HPDE6-E6E7 (cell line): ENCODE results near the gene STX16.

Source experiments
- DNase-seq: peaks from one replicate; pipeline ENCODE4 v3.0.0; 2011; ENCODE audit warnings: missing footprints; ENCODE audit errors: extremely low spot score

Gene STX16, protein sequence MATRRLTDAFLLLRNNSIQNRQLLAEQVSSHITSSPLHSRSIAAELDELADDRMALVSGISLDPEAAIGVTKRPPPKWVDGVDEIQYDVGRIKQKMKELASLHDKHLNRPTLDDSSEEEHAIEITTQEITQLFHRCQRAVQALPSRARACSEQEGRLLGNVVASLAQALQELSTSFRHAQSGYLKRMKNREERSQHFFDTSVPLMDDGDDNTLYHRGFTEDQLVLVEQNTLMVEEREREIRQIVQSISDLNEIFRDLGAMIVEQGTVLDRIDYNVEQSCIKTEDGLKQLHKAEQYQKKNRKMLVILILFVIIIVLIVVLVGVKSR

DNA sequence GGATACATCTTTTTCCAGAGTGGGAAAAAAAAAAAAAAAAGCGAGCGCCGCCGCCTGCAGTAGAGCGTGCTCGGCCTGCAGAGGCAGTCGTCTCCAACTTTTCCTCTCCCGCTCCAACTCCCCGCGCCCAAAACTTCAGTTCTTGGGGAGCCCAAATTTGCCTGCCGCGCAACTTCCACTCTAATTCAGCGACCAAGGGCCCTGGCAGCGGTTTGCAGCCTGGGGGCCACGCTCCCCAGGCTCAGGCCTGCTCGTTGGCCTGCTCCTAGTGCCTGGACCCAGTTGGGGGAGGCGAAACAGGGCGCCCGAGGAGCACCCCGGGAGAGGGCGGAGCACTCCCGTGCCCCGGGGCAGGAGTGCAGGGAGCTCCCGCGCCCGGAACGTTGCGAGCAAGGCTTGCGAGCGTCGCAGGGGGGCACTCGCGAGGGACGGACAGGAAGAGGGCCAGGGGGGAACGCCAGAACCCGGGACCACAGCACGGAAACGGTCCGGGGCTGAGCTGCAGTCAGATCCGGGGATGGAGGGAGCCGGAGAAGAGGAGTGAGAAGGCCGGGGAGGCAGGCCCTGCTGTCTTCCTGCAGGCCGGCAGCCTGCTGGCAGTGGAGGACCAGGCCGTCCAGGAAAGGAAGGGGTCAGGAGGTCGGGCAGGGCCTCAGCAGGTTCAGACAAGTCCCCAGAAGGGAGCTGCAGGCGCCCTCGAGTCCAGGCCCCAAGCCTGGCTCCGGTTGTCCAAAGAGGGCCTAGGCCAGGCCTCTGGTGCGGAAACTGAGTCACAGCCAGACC, at the start of gene STX16:
Gene STX16 (plus strand): TSS at position 508 of the 783 bp plus-strand sequence. CDS start 724 bp downstream, outside the sequence.
- DNase-seq: peak; percentile 99

DNA sequence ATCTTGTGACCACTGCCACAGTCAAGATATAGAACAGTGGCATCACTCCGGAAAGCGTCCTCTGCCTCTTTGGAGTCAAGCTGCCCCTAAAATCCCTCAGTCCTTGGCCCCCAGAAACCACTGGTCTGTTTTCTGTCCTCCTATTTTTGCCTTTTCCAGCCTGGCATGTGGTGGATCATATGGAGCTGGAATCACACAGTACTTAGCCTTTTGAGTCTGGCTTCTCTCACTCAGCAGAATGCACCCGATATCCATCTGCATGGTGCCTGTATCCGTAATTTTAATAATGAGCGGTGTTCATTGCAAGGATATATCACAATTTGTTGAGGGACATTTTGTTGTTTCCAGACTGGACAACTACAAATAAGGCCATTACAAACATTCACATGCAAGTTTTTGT, 49.0 kb upstream of the STX16 start:
- no peak for DNase-seq

DNA sequence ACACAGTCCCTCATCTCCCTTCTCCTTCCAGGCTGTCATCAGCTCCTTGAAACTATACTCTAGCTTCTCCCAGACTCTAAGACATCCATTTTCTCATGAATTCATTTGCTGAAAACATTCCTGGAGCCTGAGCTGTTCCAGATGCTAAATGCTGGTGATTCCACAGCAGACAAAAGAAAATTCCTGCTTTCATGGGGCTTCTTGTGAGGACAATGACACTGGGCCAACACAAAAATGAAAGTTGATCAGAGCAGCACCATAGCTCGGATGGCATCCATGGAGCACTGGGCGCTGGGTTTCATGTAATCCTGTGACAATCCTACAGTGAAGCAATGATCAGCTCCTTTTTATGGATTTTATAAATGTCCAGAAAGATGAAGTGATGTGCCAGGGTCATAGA, 47.4 kb upstream of the STX16 start:
- DNase-seq: no peak

DNA sequence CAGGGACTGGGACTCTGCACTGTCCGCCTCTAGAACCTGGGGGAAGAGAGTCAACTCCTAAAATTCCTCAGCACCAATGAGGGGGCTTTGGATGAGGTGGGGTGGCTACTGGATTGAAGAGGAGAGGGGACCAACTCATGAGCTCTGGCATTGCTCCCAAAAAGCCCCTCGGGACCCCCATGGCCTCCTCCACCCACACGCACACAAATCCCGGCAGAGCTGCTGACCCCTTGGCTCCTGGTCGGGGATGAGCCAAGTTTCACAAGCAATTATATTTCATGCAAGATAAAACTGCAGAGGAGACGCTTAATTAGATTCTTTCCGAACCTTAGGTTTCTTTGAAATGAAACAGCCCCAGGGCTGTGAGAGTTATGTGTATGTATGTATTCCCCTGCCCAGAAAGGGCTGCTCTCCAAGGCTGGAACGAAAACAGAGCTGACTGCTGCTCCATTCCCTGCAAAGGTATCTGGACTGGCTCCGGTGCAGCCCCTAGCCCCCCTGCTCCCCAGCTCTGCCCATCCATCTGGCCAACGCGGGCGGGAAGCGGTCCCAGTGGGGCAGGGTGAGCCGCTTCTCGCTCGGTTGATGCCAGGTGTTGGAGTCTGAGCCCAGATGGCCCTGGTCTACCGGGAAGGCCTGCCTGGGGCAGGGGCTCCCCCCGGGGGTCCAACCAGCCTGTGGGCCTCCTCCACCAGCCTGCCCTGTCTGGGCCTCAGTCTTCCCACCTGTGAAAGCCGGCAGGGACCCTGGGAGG, 46.8 kb upstream of the STX16 start:
- DNase-seq: no peak

DNA sequence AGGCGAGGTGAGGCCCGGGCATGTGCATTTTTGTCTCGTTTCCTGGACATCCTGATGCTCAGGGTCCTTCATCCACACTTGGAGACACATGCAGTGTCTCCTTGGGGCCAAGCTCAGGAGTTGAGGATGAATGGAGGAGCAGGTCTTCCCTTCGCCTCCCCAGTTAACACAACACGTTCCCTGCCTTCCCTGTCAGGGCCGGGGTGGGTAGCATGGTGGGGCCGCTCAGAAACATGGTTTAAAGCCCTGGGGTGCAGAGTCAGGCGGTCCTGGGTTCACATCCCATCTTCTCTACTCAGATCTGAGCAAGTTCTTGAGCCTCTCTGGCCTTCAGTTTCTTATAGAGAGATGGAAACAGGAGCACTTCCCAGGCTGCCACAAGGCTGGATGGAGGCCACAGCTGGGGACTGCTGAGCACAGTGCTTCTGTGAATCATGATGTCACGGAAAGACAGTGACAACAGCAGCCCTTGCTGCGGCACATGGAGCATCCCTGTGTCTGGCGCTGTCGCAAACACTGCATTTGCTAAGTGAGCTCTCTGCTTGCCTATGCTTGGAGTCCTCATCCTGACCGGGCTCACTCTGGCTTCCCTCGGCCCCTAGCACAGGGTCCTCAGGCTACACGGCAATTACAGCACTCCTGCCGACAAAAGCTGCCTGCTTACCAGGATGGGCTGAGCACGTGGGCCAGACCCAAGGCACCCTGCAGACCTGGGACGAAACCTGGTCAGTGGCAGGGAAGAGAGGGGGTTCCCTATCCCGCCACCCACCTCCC, 45.6 kb upstream of the STX16 start:
- no peak for DNase-seq

DNA sequence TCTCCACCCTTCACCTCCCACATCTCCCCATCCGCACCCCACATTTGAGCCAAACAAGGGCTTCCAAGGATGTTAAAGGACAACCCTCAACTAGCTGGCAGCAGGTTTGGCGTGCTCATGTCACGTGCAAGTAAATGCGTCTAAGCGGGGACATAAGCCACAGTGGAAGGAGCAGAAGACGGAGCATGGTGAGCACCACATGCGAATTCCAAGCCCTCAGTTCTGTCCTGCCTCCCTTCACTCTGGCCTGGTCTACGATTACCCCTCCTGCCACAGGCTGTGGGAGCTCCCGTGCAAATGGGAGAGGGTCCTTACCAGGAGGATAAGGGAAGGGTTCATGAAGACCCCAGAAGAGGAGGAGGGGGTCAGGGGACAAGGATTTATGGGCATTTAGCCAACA, 44.9 kb upstream of the STX16 start:
- DNase-seq: no peak

DNA sequence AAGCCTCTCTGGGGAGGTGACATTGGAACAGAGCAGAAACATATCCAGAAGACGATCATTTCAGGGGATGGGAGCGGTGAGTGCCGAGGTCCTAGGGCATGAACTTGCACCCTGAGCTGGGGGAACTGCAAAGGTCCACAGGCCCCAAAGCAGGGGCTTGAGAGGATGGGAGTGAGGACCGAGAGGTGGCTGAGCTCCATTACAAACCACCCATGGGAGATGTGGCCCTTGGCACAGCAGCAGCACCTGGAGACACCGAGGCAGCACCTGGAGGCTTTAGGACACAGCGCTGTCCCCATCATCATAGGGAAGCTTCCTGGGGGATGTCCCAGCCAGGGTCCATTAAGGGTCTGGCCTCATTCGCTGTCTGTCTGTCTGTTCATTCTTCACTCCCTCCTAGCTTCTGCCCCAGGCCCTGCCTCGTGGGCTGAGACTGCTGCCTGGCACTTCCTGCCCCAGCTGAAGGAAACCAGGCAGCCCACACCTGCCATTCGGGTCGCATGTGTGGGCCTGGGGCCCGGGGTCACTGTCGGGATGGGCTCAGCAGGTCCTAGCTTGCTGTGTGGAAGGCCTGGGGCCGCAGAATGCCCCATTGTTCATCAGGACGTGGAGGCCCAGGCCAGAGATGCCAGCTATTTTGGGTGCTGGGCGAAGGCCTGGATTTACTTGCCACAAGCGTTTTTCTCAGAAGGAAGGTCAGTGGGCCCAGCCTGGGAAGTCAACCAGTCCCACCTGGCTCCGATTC, 42.8 kb upstream of the STX16 start:
- DNase-seq: no peak

DNA sequence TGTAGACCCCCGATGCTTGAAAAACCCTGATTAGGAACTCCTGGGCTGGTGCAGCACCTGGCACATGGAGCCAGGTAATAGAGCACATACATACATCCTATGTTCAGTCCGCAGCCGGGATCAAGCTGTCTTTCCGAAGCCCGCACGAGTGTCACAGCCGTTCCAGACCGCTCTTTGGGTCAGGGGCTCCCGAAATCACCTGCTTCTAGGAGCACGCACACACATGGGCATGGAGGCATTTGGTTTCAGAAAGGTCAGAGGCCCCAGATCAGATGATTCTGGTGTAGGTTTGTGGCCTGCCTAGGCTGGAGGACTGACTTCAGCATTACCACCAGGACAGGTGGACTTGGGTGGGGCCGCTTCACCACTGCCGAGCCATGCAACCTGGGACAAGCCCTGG, 42.1 kb upstream of the STX16 start:
- no peak for DNase-seq

DNA sequence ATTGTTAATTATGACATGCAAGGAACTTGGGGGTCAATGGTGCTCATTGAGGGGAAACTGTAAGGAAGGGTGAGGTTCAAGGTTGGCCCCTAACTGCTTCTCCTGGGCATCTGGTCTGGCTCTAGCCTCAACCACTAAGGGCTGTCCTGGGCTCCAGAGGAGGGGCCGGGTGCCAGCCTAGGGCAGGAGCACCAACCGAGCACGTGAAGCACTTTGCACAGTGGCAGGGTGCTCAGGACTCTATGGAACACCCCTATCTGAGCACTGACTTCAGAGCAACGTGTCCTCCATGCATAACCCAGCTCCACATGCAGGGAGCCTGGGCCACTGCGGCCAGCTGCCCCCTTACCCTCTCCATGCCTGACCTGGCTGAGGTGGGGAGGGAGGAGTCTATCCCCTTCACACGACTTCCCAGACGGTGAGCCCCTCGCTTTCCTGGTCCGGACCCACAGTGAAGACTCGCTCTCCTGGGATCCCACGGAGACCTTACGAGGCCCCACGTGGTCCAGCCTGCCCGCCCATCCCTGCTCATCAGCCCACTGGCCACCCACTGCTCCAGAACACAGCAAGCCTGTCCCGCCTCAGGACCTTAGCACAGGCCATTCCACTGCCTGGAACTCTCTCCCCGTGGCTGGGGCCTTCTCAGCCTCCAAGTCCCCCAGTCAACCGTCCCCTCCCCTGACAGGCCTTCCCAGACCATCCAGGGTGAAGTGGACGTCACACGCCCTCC, 40.8 kb upstream of the STX16 start:
- DNase-seq: no peak

DNA sequence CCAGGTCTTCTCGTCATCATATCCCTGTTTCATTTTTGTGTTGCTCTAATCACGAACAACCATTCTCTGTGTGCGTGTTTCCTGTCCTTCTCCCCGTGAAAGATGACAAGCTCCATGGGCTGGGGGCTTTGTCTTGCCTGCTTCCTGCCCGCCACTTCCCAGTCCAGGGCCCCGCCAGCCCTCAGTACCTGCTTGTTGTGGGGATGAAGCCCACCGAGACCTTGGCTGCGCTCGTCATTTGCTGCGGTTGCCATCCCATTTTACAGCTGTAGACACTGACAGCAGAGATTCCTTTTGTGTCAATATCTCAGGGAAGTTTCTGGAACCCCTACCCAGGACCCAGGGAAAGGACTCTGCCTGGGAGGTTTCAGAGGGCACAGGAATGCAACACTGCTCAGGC, 40.3 kb upstream of the STX16 start:
- no peak for DNase-seq

DNA sequence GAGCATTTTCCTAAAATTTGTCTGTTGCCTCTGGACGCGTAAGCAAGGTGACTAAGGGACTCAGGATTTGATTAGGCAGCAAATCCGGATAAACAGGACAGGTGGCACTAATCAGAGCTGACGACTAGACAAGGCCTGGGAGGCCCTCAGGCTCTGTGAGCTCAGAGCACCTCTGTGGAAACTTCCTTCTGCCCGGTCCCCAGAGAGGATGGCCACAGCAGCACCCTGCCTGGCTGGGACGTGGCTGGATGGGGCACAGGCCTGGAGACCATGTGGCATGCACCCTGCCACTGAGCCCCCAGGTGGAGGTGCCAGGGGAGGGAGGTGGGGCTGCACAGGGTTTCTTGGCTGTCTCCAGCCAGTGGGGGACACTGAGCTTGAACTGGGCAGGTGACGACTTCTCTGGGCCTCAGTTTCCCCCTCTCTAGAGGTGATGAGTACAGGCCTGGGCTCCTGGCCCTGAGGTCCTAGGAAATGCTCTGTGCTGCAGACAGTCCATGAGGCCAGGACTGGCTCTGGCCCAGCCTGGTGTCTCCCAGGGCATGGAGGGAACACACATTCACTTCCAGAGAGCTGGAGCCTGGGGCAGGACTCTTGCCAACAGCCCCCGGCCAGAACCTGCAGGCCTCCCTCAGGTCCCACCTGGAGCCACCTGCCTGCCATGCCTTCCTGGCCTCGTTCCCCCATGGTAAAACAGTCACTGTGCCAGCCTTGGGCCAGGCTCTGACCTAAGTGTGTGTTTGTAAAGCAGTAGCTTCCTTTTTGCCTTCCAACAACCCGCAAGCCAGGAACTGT, 39.6 kb upstream of the STX16 start:
- DNase-seq: peak; percentile 92

DNA sequence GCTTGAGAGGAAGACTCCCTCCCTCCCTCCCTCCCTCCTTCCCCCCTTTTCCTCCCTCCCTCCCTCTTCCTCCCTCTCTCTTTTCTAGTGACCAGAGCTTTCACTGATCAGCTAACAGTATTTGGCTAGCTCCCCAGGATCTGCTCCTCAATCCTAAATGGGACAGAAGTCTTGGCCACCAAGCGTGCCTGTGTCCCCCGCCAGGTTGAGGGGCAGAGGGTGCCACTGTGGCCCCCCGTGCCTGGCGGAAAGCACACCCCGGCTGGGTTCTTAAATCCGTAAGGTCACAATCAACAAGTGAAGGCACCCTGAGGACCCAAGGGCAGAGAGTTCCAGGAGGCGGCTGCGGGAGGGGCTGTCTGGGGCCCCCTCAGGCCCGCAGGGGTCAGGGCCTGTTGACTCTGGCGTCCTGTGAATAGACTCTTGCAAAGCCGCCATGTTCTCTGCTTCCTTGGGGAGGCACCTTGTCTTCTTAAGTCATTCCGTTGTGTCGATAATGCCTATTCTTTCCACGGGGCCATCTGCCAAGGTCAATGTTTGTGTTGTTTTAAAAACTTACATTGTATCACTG, 38.9 kb upstream of the STX16 start:
- DNase-seq: no peak

DNA sequence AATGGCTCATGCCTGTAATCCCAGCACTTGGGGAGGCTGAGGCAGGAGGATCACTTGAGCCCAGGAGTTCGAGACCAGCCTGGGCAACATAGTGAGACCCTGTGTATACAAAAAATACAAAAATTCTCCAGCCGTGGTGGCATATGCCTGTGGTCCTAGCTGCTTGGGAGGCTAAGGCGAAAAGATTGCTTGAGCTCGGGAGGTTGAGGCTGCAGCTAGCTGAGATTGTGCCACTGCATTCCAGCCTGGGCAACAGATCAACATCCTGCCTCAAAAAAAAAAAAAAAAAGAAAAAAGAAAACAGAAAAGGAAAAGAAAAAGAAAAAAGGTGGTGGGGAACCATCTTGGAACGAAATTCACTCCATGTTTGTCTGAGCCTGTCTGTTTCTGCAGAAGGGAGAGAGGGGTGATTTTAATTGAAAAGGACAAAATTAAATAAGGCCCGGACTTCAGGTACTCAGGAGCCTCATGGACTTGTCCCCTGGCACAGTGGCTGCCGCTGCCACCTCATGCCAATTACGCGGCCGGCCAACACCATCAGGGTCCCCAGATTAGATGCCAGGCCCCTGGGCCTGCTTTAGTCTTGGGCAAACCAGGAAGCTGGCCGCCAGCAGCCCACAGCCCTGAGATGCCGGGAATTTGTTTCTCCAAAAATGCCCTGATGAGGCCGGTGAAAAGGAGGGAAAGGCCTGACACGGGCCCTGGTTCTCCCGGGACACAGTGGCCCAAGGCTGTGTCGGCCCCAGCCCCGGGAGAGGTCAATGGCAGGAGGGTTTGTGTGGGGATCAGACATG, 37.8 kb upstream of the STX16 start:
- no peak for DNase-seq

DNA sequence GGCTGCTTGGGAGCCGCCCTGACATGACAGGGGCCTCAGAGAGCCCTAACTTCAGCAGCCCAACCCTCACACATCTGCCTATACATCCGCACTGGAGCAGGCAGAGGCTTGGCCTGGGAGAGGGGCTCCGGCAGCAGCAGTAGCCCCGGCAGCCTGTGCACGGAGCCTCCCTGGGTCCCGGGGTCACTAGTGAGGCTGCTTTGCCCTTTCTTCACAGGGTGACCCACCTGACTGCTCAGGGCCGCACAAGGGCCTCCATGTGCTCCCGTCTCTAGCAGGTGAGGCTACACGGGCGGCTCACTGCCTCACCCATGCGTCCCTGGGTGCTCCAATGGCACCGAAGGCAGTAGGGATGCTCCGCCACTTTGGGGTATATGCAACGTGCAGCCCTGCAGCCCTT, 36.7 kb upstream of the STX16 start:
- no peak for DNase-seq

DNA sequence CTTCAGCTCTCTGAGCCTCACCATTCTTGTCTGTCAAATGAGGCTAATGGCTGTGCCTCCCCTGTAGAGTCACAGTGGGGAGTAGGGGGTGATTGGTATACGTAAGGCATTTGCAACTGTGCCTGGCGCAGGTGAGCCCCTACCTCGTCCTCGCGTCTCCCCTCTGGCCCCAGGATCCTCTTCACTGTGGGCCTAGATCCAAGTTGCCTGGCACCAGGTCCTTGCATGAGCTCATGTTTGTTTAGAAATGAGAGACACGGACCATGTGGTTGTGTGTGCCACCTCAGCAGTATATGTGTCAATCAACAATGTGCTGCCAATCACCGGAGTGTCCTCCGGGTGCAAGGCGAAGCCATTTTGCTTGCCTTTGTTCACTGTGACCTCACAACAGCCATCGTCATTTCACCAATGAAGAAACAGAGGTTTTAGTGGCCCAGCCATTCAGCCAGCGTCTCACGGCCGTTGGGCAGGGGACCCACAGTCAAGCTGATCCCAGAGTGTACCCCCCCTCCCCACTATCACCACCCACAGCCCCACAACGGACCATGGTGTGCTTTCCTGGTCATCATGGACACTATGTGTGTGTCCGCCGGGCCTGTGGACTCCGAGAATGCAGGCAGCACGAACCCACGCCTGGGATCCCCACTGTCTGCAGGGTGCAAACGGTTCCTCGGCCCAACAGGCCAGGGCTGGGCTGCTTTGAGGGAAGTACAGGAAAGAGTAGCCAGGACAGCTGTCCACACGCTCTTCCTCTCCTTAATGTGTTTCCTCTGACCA, 35.9 kb upstream of the STX16 start:
- DNase-seq: no peak

DNA sequence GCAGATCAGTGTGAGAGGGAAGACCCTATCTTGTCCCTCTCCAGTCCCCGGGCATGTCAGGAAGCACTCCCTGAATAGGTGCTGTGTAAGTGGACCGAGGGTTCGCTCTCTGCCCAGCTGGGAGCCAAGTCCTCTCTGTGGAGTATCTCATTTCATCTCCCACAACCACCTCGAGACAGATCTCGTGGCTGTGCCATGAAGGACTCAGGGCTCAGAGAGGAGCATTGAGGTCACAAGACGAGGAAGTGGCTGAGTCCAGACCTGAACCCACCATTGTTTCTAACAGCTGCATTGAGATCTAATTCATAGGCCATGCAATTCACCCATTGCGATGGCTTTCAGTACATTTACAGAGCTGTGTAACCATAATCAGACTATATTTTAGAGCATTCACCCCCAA, 34.7 kb upstream of the STX16 start:
- DNase-seq: no peak

DNA sequence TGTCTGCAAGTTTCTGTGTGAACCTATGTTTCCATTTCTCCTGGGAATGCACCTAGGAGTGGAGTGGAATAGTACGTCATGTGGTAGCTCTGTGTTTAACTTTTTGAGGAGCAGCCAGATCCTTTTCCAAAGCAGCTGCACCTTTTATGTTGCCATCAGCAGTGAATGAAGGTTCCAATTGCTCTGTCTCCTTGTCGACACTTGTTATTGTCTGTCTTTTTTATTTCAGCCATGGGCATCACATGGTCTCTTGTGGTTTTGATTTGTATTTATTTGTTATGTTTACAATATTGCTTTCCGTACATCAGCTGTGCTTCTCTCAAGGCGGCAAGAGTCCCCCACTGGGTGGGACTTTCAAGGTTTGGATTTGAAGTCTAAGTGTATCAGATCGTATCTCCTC, 33.9 kb upstream of the STX16 start:
- DNase-seq: no peak
